HepG2 (cell line): ENCODE data around the gene TTBK1. TPM values are rescaled to one million over a fixed set of nuclear protein-coding genes. Genes with fewer than 3 reads are reported as not detected.

Experiments
- AGO2 ChIP-seq: fragments of 200-400 bp; formaldehyde crosslinking; optimal IDR thresholded peaks from 2 replicates; pipeline ENCODE3; 2017; ENCODE audit warnings: mild to moderate bottlenecking, low read depth, low read length, moderate library complexity
- CHCHD3 ChIP-seq: sonication (generic); formaldehyde crosslinking; IDR thresholded peaks from 2 replicates; pipeline ENCODE4 v1.8.0; 2022; ENCODE audit warnings: mild to moderate bottlenecking, missing genetic modification reagents, moderate library complexity
- CHD2 ChIP-seq: IDR thresholded peaks from 2 replicates; pipeline ENCODE4 v1.6.1; 2011; ENCODE audit warnings: low read depth, low read length, improper control_type of control experiment
- CREB1 ChIP-seq, 2 experiments: fragments of 450-650 bp in 1 of 2; IDR thresholded peaks; 2 replicates each; pipeline ENCODE4 v1.6.1; 2016 to 2017; ENCODE audit warnings: control low read depth in 1 of 2, mild to moderate bottlenecking in 1 of 2, missing compliant biosample characterization in 1 of 2, missing genetic modification characterization in 1 of 2
- ELF3 ChIP-seq: IDR thresholded peaks from 2 replicates; pipeline ENCODE4 v1.6.1; 2016; ENCODE audit warnings: missing genetic modification reagents, missing compliant biosample characterization
- HMGA1 ChIP-seq: sonication (generic); formaldehyde crosslinking; conservative IDR thresholded peaks from 2 replicates; pipeline ENCODE4 v1.4.0; 2020; ENCODE audit warnings: missing genetic modification reagents
- HOXA3 ChIP-seq: sonication (generic); formaldehyde crosslinking; IDR thresholded peaks from 2 replicates; pipeline ENCODE4 v1.5.0; 2020; ENCODE audit warnings: missing genetic modification reagents
- HOXA9 ChIP-seq: sonication (generic); formaldehyde crosslinking; IDR thresholded peaks from 2 replicates; pipeline ENCODE4 v1.8.1; 2022; ENCODE audit warnings: missing genetic modification reagents, mild to moderate bottlenecking, moderate library complexity, borderline replicate concordance
- MNT ChIP-seq: fragments of 450-650 bp; IDR thresholded peaks from 2 replicates; pipeline ENCODE4 v1.6.1; 2016
- MYC ChIP-seq: sonication (generic); formaldehyde crosslinking; IDR thresholded peaks from 2 replicates; pipeline ENCODE4 v1.9.0; 2021; ENCODE audit warnings: missing genetic modification reagents, borderline replicate concordance
- NFE2L1 ChIP-seq: sonication (generic); formaldehyde crosslinking; IDR thresholded peaks from 2 replicates; pipeline ENCODE4 v1.4.0; 2020; ENCODE audit warnings: missing genetic modification reagents, mild to moderate bottlenecking, borderline replicate concordance
- NFE2L2 ChIP-seq: fragments of 150-350 bp; IDR thresholded peaks from 2 replicates; pipeline ENCODE4 v1.6.1; 2014; ENCODE audit warnings: low read length
- NR2F1 ChIP-seq, 2 experiments: fragments of 450-650 bp in 1 of 2; formaldehyde crosslinking in 1 of 2; IDR thresholded peaks; 2 replicates each; pipeline versions ENCODE4 v1.5.0 to v1.6.1; 2016 to 2020; ENCODE audit warnings: mild to moderate bottlenecking in 1 of 2, missing compliant biosample characterization in 1 of 2, missing genetic modification reagents in 1 of 2, moderate library complexity in 1 of 2
- PRPF4 ChIP-seq: fragments of 200-400 bp; formaldehyde crosslinking; IDR thresholded peaks from 2 replicates; pipeline ENCODE4 v1.6.1; 2016; ENCODE audit warnings: low read length, low read depth; ENCODE audit not compliant: poor library complexity, severe bottlenecking
- RBM22 ChIP-seq: fragments of 200-400 bp; formaldehyde crosslinking; optimal IDR thresholded peaks from 2 replicates; pipeline ENCODE3; 2017; ENCODE audit warnings: mild to moderate bottlenecking, low read length, moderate library complexity
- RFX3 ChIP-seq: IDR thresholded peaks from 2 replicates; pipeline ENCODE4 v1.6.1; 2016; ENCODE audit warnings: missing biosample characterization, missing genetic modification reagents
- THAP7 ChIP-seq: sonication (generic); formaldehyde crosslinking; IDR thresholded peaks from 2 replicates; pipeline ENCODE4 v1.8.1; 2023; ENCODE audit warnings: mild to moderate bottlenecking, missing genetic modification reagents
- U2AF1 ChIP-seq: fragments of 200-400 bp; formaldehyde crosslinking; optimal IDR thresholded peaks from 2 replicates; pipeline ENCODE3; 2017; ENCODE audit warnings: mild to moderate bottlenecking, low read depth, low read length
- YEATS2 ChIP-seq: sonication (generic); formaldehyde crosslinking; IDR thresholded peaks from 2 replicates; pipeline ENCODE4 v1.4.0; 2020; ENCODE audit warnings: missing genetic modification reagents, borderline replicate concordance
- YEATS4 ChIP-seq: sonication (generic); formaldehyde crosslinking; IDR thresholded peaks from 2 replicates; pipeline ENCODE4 v1.4.0; 2020; ENCODE audit warnings: missing genetic modification reagents, borderline replicate concordance
- ZBTB34 ChIP-seq: sonication (generic); formaldehyde crosslinking; IDR thresholded peaks from 2 replicates; pipeline ENCODE4 v1.8.0; 2022; ENCODE audit warnings: mild to moderate bottlenecking, missing genetic modification reagents
- ZFP62 ChIP-seq: sonication (generic); formaldehyde crosslinking; IDR thresholded peaks from 2 replicates; pipeline ENCODE4 v1.4.0; 2020; ENCODE audit warnings: missing genetic modification reagents
- ZKSCAN1 ChIP-seq: fragments of 150-350 bp; IDR thresholded peaks from 2 replicates; pipeline ENCODE4 v1.6.1; 2014; ENCODE audit warnings: low read length
- ZNF12 ChIP-seq: sonication (generic); formaldehyde crosslinking; IDR thresholded peaks from 2 replicates; pipeline ENCODE4 v1.5.0; 2020; ENCODE audit warnings: missing genetic modification reagents
- ZNF138 ChIP-seq: sonication (generic); formaldehyde crosslinking; IDR thresholded peaks from 2 replicates; pipeline ENCODE4 v1.5.0; 2020; ENCODE audit warnings: mild to moderate bottlenecking, low read depth, missing genetic modification reagents
- ZNF180 ChIP-seq: sonication (generic); formaldehyde crosslinking; IDR thresholded peaks from 2 replicates; pipeline ENCODE4 v1.4.0; 2020; ENCODE audit warnings: low read depth, missing genetic modification reagents, borderline replicate concordance
- ZNF34 ChIP-seq: sonication (generic); formaldehyde crosslinking; IDR thresholded peaks from 2 replicates; pipeline ENCODE4 v1.4.0; 2020; ENCODE audit warnings: mild to moderate bottlenecking, missing genetic modification reagents, borderline replicate concordance
- ZNF615 ChIP-seq: sonication (generic); formaldehyde crosslinking; IDR thresholded peaks from 2 replicates; pipeline ENCODE4 v1.5.0; 2020; ENCODE audit warnings: mild to moderate bottlenecking, missing genetic modification reagents, borderline replicate concordance
- ZNF629 ChIP-seq: sonication (generic); formaldehyde crosslinking; conservative IDR thresholded peaks from 2 replicates; pipeline ENCODE4 v1.5.0; 2020; ENCODE audit warnings: missing genetic modification reagents
- ZNF670 ChIP-seq: sonication (generic); formaldehyde crosslinking; IDR thresholded peaks from 2 replicates; pipeline ENCODE4 v1.8.0; 2022; ENCODE audit warnings: mild to moderate bottlenecking, missing genetic modification reagents, borderline replicate concordance
- ZNF878 ChIP-seq: sonication (generic); formaldehyde crosslinking; IDR thresholded peaks from 2 replicates; pipeline ENCODE4 v1.8.1; 2023; ENCODE audit warnings: mild to moderate bottlenecking, missing genetic modification reagents, moderate library complexity
- polyA plus RNA-seq, 8 experiments: library from polyadenylated mRNA; depleted of rRNA in 3 of 8; stranded (reverse) in 7 of 8; unstranded in 1 of 8; fragments of >200 nt; fragmentation: Illumina TruSeq in 4 of 8; extraction: Trizol in 4 of 8; gene quantifications; 2 replicates each; pipeline versions ENCODE4 v1.2.1 to v1.2.3, GENCODE V29; 2011 to 2016; ENCODE audit warnings: low read depth in 4 of 8, missing spikeins in 1 of 8, mixed read lengths in 1 of 8; ENCODE audit not compliant: insufficient read depth in 1 of 8
- total RNA-seq, 5 experiments: library from RNA; depleted of rRNA; stranded (reverse); fragments of >200 nt; fragmentation: Illumina TruSeq; extraction: Trizol; gene quantifications; 2 replicates each; pipeline ENCODE4 v1.2.3, GENCODE V29; 2016; ENCODE audit warnings: low read depth in 1 of 5

Gene TTBK1
- total and polyA plus RNA-seq, 2 of the 13 experiments (the other 11 are each of a cell fraction or from before 2014, with no cell fraction given): 0.24 to 0.33 TPM

- no peak for TF ChIP-seq THAP7 (CRISPR knock-in tag)
- no peak for TF ChIP-seq NFE2L2
- TF ChIP-seq HOXA3 (CRISPR knock-in tag): no peak
- no peak for TF ChIP-seq ELF3 (CRISPR knock-in tag)
- TF ChIP-seq ZFP62 (CRISPR knock-in tag): 0 out of 2 replicates have a peak, but pooled peaks have one; percentile 47
- no peak for TF ChIP-seq RBM22
- TF ChIP-seq YEATS4: peak; percentile 23
- TF ChIP-seq CHD2: no peak
- no peak for TF ChIP-seq HMGA1
- TF ChIP-seq AGO2: no peak
- no peak for TF ChIP-seq ZKSCAN1
- TF ChIP-seq MYC (CRISPR knock-in tag): 0 out of 2 replicates have a peak, but pooled peaks have one; percentile 15
- no peak for TF ChIP-seq ZNF629
- no peak for TF ChIP-seq CREB1 (IDR thresholded peaks at IDR 0.05)
- no peak for TF ChIP-seq CREB1 (CRISPR knock-in tag; IDR thresholded peaks at IDR 0.05)
- TF ChIP-seq NFE2L1 (CRISPR knock-in tag): no peak
- no peak for TF ChIP-seq HOXA9 (CRISPR knock-in tag)
- no peak for TF ChIP-seq ZNF615 (CRISPR knock-in tag)
- TF ChIP-seq MNT: no peak
- no peak for TF ChIP-seq ZBTB34
- no peak for TF ChIP-seq ZNF878
- TF ChIP-seq YEATS2 (CRISPR knock-in tag): no peak; the same call in 1 of the 2 replicates
- no peak for TF ChIP-seq ZNF180 (CRISPR knock-in tag)
- TF ChIP-seq CHCHD3 (CRISPR knock-in tag): no peak
- peak; percentile 1 for TF ChIP-seq U2AF1
- no peak for TF ChIP-seq ZNF12 (CRISPR knock-in tag)
- no peak for TF ChIP-seq ZNF138 (CRISPR knock-in tag)
- no peak for TF ChIP-seq ZNF670
- no peak for TF ChIP-seq NR2F1 (CRISPR knock-in tag; IDR thresholded peaks at IDR 0.05)
- no peak for TF ChIP-seq ZNF34
- TF ChIP-seq RFX3 (CRISPR knock-in tag): no peak
- no peak for TF ChIP-seq PRPF4
These were observed 34.0 kb downstream of the TTBK1 start (continued) for GRCh38 chr6:43277306-43277642.
